ENCODE data around the gene TGFBRAP1.

Gene TGFBRAP1

GRCh38 chr2:105262651-105263091 lies 66.9 kb downstream of the TGFBRAP1 start:
- Histone ChIP-seq H3K27me3 (replicated peaks; ENCODE audit: insufficient read depth, low read length) (no peaks in the 10 kb centered on the region), H3K9ac (ENCODE audit: low read length) (no peak overlapping the region), H3K9me2 (replicated peaks; ENCODE audit: insufficient read depth, low read length) (no peaks in the 10 kb centered on the region), H3K4me1 (ENCODE audit: low read length) (no peaks in the 10 kb centered on the region), H3F3A (ENCODE audit: insufficient read depth, low read length) (no peaks in the 10 kb centered on the region), H2AFZ (ENCODE audit: low read length) (no peak overlapping the region), H3K36me3 (replicated peaks; ENCODE audit: insufficient read depth, low read length) (0 out of 2 replicates have a peak, but pooled peaks cover 3% of the 10 kb centered on the region), H3K27ac (ENCODE audit: low read length) (no peak overlapping the region), H3K79me2 (ENCODE audit: low read length) (no peaks in the 10 kb centered on the region), H3K9me3 (replicated peaks; ENCODE audit: insufficient read depth, low read length) (no peaks in the 10 kb centered on the region), H3K4me2 (ENCODE audit: low read depth, low read length) (no peak overlapping the region), H4K20me1 (ENCODE audit: insufficient read depth, low read length) (no peaks in the 10 kb centered on the region), H3K4me3 (ENCODE audit: low read length) (no peak overlapping the region)
- TF ChIP-seq EZH2phosphoT487 (IDR thresholded peaks at IDR 0.05; ENCODE audit: low read length) (no peak), CTCF (IDR thresholded peaks at IDR 0.05; ENCODE audit: low read length) (no peak), EZH2 (optimal IDR thresholded peaks at IDR 0.05; ENCODE audit: low read depth, low read length) (no peak)
- no peak for DNase-seq

- Histone ChIP-seq H4K20me1 (ENCODE audit: insufficient read depth, low read length) (no peaks in the 10 kb centered on the region), H3F3A (ENCODE audit: insufficient read depth, low read length) (no peaks in the 10 kb centered on the region), H3K9me2 (replicated peaks; ENCODE audit: insufficient read depth, low read length) (no peaks in the 10 kb centered on the region), H3K27ac (ENCODE audit: low read length) (no peak overlapping the region), H3K4me3 (ENCODE audit: low read length) (no peak overlapping the region), H2AFZ (ENCODE audit: low read length) (no peak overlapping the region), H3K36me3 (replicated peaks; ENCODE audit: insufficient read depth, low read length) (no peaks in the 10 kb centered on the region), H3K4me2 (ENCODE audit: low read depth, low read length) (no peak overlapping the region), H3K4me1 (ENCODE audit: low read length) (no peaks in the 10 kb centered on the region), H3K27me3 (replicated peaks; ENCODE audit: insufficient read depth, low read length) (no peaks in the 10 kb centered on the region), H3K9ac (ENCODE audit: low read length) (no peak overlapping the region), H3K9me3 (replicated peaks; ENCODE audit: insufficient read depth, low read length) (no peaks in the 10 kb centered on the region), H3K79me2 (ENCODE audit: low read length) (no peaks in the 10 kb centered on the region)
- no peak for DNase-seq
- TF ChIP-seq EZH2 (optimal IDR thresholded peaks at IDR 0.05; ENCODE audit: low read depth, low read length) = no peak
- no peak for TF ChIP-seq CTCF (IDR thresholded peaks at IDR 0.05; ENCODE audit: low read length)
- TF ChIP-seq EZH2phosphoT487 (IDR thresholded peaks at IDR 0.05; ENCODE audit: low read length) = no peak
Measured at GRCh38 chr2:105261061-105261460, 68.5 kb downstream of the TGFBRAP1 start.

GRCh38 chr2:105258835-105259350 lies 70.6 kb downstream of the TGFBRAP1 start:
- H3K9ac ChIP-seq (ENCODE audit: low read length) = no peak overlapping the region
- no peak overlapping the region for H3K4me2 ChIP-seq (ENCODE audit: low read depth, low read length)
- no peaks in the 10 kb centered on the region for H4K20me1 ChIP-seq (ENCODE audit: insufficient read depth, low read length)
- H3K79me2 ChIP-seq (ENCODE audit: low read length) = no peaks in the 10 kb centered on the region
- no peaks in the 10 kb centered on the region for H3K4me1 ChIP-seq (ENCODE audit: low read length)
- H2AFZ ChIP-seq (ENCODE audit: low read length) = no peak overlapping the region
- no peaks in the 10 kb centered on the region for H3K9me2 ChIP-seq (replicated peaks; ENCODE audit: insufficient read depth, low read length)
- H3K36me3 ChIP-seq (replicated peaks; ENCODE audit: insufficient read depth, low read length) = no peaks in the 10 kb centered on the region
- TF ChIP-seq CTCF (IDR thresholded peaks at IDR 0.05; ENCODE audit: low read length) (no peak), EZH2phosphoT487 (IDR thresholded peaks at IDR 0.05; ENCODE audit: low read length) (no peak), EZH2 (optimal IDR thresholded peaks at IDR 0.05; ENCODE audit: low read depth, low read length) (no peak)
- no peak overlapping the region for H3K27ac ChIP-seq (ENCODE audit: low read length)
- no peaks in the 10 kb centered on the region for H3K27me3 ChIP-seq (replicated peaks; ENCODE audit: insufficient read depth, low read length)
- H3K9me3 ChIP-seq (replicated peaks; ENCODE audit: insufficient read depth, low read length) = no peaks in the 10 kb centered on the region
- H3K4me3 ChIP-seq (ENCODE audit: low read length) = no peak overlapping the region
- H3F3A ChIP-seq (ENCODE audit: insufficient read depth, low read length) = no peaks in the 10 kb centered on the region
- DNase-seq = no peak
